Left lung (tissue), 10 donors: ENCODE data around the gene THOC2. TPM values are rescaled to one million over a fixed set of nuclear protein-coding genes. Genes with fewer than 3 reads are reported as not detected.

Experiments used
- ATAC-seq: fragments of 200-7000 bp; cut with Tn5 transposase; one replicate; pipeline ENCODE4 v1.9.1; 2020; ENCODE audit warnings: moderate library complexity
- DNase-seq, 4 donors: peaks; one replicate each; pipeline ENCODE4 v3.0.0-alpha.2; 2013 to 2020
- H3K27ac ChIP-seq, 2 donors: fragments of 200-600 bp; sonication (generic) in 1 of 2; one replicate each; pipeline versions ENCODE4 v1.5.0 to v1.8.0; 2020 to 2021
- H3K27me3 ChIP-seq, 2 donors: fragments of 200-600 bp; sonication (generic) in 1 of 2; one replicate each; pipeline versions ENCODE4 v1.5.0 to v1.8.0; 2020 to 2021
- H3K36me3 ChIP-seq, 2 donors: fragments of 200-600 bp; sonication (generic) in 1 of 2; one replicate each; pipeline versions ENCODE4 v1.5.0 to v1.8.0; 2020 to 2021
- H3K4me1 ChIP-seq, 2 donors: fragments of 200-600 bp; one replicate each; pipeline ENCODE4 v1.8.0; 2021
- H3K4me3 ChIP-seq, 2 donors: fragments of 200-600 bp; sonication (generic) in 1 of 2; one replicate each; pipeline versions ENCODE4 v1.5.0 to v1.8.0; 2020 to 2021; ENCODE audit warnings: mild to moderate bottlenecking in 1 of 2
- H3K9me3 ChIP-seq, 2 donors: fragments of 200-600 bp; sonication (generic) in 1 of 2; one replicate each; pipeline versions ENCODE4 v1.5.0 to v1.8.0; 2020 to 2021
- CTCF ChIP-seq, 2 donors: fragments of 200-600 bp; sonication (generic) in 1 of 2; IDR thresholded peaks; one replicate each; pipeline versions ENCODE4 v1.5.0 to v1.8.0; 2021; ENCODE audit warnings: antibody characterized with exemption in 2 of 2
- intact Hi-C, 2 donors: fragments of 100-400 bp; cut with DNase I; formaldehyde crosslinking; loops; one replicate each; pipeline versions ENCODE4 v1.11.2 to v1.14.2; 2022
- polyA plus RNA-seq, 6 donors: library from polyadenylated mRNA; unstranded; fragments of 120-200 nt; gene quantifications; one replicate each; pipeline ENCODE4 v1.2.1, GENCODE V29; 2013; ENCODE audit not compliant: insufficient read length in 6 of 6
- total RNA-seq, 2 donors: library from RNA; stranded (reverse); fragmentation: NEBNext Ultra II Directional; extraction: Animal tissue kit (Norgen Biotek cat#: 25700); gene quantifications; one replicate each; pipeline ENCODE4 v1.2.1, GENCODE V29; 2021
- donor health status: DM: no; HTN: yes; CAD: no.
- donor health status: DM: no; HTN: no; CAD: no.

Gene THOC2
- total and polyA plus RNA-seq, 8 donors, result 78.2 to 164 (median 137) TPM

DNA sequence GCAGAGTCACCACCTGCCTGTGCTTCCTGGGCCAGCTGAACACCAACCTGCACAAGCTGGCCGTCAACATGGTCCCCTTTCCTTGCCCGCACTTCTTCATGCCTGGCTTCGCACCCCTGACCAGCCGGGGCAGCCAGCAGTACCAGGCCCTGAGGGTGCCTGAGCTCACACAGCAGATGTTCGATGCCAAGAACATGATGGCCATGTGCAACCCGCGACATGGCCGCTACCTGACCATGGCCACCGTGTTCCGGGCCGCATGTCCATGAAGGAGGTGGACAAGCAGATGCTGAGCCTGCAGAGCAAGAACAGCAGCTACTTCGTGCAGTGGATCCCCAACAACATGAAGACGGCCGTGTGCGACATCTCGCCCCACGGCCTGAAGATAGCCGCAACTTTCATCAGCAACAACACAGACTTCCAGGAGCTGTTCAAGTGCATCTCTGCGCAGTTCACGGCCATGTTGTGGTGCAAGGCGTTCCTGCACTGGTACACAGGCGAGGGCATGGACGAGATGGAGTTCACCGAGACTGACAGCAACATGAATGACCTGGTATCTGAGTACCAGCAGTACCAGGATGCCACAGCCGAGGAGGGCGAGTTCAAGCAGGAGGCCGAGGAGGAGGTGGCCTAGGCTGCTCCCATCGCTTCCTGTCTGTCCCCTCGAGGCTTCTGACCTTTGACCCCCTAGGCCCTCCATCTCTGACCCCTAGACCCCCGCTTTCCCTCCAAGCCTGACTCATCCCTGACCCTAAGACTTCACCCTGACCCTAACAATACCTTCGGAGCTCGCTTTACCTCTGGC lies 170.3 kb downstream of the THOC2 start:
- Histone ChIP-seq H3K4me1 (no peaks in the 10 kb centered on the region), H3K27ac (no peak overlapping the region), H3K9me3 (no peaks in the 10 kb centered on the region), H3K36me3 (no peaks in the 10 kb centered on the region), H3K4me3 (no peak overlapping the region), H3K27me3 (no peaks in the 10 kb centered on the region)
- ATAC-seq, result no peak
- no peak for TF ChIP-seq CTCF (IDR thresholded peaks at IDR 0.05)
- DNase-seq, result no peak
- intact Hi-C loops, result no loop called here

- Histone ChIP-seq H3K4me1 (no peaks in the 10 kb centered on the region), H3K36me3 (no peaks in the 10 kb centered on the region), H3K9me3 (no peaks in the 10 kb centered on the region), H3K27me3 (no peaks in the 10 kb centered on the region), H3K4me3 (no peak overlapping the region), H3K27ac (no peak overlapping the region)
- intact Hi-C loops, result no loop called here
- no peak for ATAC-seq
- no peak for TF ChIP-seq CTCF (IDR thresholded peaks at IDR 0.05)
- DNase-seq, result no peak
Measured at GRCh38 chrX:123561439-123562215, 171.2 kb downstream of the THOC2 start.

GRCh38 chrX:123550829-123551228 lies 182.0 kb downstream of the THOC2 start:
- H3K36me3 ChIP-seq, result no peaks in the 10 kb centered on the region
- no peak for DNase-seq
- no peak for ATAC-seq
- H3K4me3 ChIP-seq, result no peak overlapping the region
- no peaks in the 10 kb centered on the region for H3K9me3 ChIP-seq
- TF ChIP-seq CTCF (IDR thresholded peaks at IDR 0.05), result no peak
- H3K27ac ChIP-seq, result no peak overlapping the region
- H3K4me1 ChIP-seq, result no peaks in the 10 kb centered on the region
- no peaks in the 10 kb centered on the region for H3K27me3 ChIP-seq
- intact Hi-C loops, result no loop called here

Other genes starting within 250 kb of the THOC2 start
- 10 to 100 TPM; 56.4 to 59.5 TPM for gene XIAP, start 127.0 kb upstream of the THOC2 start, total RNA-seq
- 10 to 100 TPM; 36.6 to 43.8 (median 42.2) TPM for gene XIAP, start 127.0 kb upstream of the THOC2 start, polyA plus RNA-seq
- 10 to 100 TPM; 47.8 to 66.5 TPM for gene STAG2, start 228.7 kb upstream of the THOC2 start, total RNA-seq
- gene STAG2, start 228.7 kb upstream of the THOC2 start, polyA plus RNA-seq, result 100 to 1,000 TPM in 5 of 6 donors, 10 to 100 TPM in 1; 97.7 to 142 (median 122) TPM